Cortex of kidney (tissue), 1 donor: ENCODE data around the gene GSTO2.

Experiments used
- DNase-seq: peaks from one replicate; lab custom pipeline; 2025; lab: John Stamatoyannopoulos, UW

GSTO2 gene

DNA sequence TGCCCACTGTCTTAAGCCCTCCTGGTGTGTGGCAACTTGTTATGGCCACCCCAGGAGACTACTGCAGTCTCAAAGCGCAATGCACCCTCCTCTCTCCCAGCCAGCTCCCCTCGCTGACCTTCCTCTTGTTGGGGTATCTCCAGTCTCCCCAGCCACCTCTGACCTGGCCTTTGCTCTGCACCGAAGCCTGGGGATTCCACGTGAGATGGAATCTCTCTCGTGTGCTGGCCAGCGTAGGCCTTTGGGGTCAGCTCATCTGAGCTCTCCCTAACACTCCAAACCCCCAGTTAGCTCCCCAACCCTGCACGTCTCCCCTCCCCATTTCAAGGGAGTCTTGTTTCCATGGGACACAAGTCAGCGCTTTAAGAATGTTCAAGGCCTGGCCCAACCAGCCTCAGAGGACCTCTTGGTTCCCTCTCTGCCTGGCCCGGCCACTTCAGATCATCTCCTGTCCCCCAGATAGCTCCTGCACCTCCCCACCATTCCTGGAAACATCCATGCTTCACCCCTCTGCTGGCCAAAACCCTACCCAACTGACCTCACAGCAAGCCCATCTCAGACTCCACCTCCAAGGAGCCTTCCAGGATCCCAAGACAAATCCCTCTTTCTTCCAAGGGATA is 58.1 kb downstream of the GSTO2 start:
- DNase-seq = no peak

DNA sequence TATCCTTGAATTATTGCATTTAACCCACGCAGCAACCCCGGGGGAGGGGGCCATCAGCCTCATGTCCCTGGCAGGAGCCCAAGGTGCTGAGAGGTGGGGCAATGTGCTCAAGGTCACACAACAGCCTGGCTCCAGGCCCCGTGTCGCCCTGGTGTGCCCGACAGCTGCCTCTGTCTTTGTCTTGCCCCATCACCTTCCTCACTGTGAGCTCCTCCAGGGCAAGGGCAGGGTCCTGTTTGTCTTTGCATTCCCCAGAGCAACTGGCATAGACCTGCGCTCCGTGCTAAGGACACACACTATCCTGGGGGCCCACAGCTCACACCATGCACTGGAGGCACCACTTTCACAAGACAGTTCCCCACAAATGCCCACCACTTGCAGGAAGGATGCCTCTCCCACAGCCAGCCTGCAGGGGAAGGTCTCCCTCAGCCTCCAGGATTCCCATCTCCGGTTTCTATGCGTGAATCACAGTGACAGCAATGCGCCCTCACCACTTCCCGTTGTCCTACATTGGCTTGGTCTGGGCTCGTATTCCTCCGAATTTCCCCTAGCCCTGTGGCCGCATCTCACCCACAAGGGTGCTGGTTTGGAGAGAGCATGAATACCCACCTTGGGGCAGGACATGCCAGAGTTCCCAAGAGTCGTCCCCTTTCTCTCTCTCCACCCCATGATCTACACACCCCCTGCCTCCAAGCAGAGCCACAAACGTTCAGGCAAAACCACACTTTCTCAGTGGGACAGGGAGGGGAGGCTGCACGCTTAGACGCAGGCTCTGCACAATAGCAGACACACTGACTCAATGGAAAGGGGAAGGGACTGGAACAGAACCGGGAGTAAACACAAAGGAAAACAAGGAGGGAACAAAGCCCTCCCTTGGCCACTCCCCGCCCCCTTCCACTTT is 59.0 kb downstream of the GSTO2 start:
- DNase-seq = no peak

DNA sequence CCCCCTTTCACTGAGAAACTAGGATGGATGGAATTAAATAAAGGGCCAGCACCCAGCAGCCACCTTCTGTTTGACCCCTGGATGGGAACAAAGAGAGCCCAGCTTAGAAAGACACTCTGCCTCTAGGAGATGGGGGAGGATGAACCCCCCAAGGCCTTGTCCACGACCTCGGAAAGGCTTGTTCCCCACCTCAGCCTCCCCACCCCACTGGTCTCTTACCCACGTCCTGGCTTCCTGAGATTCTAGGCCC is 59.6 kb downstream of the GSTO2 start:
- DNase-seq = no peak

DNA sequence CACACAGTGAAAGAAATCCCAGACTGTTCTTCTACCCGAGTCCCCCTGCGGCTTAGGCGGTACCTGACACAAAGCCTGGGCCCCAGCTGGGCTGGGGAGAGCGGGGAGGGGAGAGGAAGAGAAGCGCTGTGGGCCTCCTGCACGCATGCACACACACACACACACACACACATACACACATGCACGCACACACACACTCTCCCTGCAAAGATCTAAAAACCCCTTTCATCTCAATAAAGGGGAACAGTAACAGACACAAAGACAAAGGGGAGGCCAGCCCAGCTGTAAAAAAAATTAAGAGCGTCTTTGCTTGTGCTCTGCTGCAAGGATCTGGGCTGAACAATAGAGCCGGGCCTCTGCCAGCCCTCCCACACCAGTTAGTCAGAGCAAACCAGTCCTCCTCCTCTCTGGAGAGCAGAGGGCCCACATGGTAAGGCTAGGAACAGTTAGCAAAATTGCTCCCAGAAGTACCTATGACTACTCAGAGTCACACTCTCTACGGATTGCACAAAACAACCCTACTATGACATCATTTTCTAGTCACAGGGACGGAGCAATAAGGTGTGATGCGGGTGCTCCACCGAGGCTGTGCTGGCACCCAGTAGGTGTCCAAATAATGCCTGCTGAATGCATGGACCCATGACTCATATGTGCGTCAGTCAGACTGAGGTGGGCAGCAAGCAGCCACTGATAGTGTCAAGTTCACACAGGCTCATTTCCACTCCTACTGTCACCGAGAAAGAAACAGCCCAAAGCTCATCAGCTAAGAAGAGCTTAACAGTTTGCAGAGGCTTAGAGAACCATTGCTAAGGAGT is 60.1 kb downstream of the GSTO2 start:
- no peak for DNase-seq

DNA sequence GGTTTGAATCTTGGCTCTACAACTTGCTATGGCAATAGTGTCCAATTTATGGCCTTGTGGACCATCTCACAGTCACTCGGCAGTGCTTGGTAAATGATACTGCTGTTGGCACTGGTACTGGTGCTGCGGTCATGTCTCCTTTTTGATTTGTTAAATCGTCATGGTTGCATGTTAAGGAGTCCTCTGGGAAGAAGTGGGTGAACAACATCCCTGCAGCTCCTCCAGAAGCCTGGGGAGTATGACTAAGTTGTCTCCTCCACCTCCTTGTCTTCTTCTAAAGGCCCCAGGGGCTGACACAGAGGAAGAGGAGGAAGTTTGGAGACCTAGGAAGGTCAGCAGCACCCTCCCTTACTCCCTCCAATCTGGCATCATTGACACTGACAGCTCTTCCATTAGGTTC is 60.8 kb downstream of the GSTO2 start:
- DNase-seq = no peak

DNA sequence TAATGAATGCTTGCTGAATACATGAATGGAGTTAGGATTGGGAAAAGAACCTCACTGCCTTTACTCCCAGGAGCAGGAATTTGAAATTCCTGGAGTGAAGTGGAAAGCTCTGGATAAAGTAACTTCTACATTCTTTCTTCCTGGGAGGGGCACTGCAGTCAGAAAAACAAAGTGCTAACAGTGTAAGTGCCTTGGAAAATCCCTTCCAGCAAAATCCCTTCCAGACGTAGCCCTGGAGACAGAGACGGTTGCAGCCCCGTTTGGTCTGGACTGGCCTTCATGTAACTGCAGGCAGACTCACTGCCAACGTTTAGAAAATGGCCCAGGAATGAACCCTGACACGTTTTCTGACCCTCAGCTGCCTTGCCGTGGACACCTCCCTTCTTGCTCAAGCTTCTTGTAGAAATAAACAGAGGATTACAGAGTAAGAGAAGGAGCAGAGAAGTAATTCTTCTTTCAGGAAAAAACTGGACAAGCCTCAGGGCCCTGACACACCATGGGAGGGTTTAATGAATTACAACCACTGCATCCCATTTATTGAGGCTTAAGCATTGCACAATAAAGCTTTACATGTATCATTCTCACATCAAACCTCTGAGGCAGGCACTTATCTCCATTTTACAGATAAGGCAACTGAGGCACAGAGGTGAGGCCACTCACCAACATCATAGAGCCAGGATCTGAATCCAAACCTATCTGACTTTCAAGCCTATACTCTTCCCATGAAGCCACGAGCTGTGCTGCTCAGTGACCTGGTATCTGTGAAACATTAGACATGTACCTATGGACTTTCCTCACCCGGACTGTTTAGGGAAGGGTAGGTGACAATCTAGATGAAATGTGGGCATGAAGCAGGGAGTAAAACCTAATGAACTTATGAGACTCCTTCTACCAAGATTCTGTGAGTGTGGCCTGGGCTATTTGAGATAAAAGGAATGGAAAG is 61.5 kb downstream of the GSTO2 start:
- DNase-seq = no peak

DNA sequence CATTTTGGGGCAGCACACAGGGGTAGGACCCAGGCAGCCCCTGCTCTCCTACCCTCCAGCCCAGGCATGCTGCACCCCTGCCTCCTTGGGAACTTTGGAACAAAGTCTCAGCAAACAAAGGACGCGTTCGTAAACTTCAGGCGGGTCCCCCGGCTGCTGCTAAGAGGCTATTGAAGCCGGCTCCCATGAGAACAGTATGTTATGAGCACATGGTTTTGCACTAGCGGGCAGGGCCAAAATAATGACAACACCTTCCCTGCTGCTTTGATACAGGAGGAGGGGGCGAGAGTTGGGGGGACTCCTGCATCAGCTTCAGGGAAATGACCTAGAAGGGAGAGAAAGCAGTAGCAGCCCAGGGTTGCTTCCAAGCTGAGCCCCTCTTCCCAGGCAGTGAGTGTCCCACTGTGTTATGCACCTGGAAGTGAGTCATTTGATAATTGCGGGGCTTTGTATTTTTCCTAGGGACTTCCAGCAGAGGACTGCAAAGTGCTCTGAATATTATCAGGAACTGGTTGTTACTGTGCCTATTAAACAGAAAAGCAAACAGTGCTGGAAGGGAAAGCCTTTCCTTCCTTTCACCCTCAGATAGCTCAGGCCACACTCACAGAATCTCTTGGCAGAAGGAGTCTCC is 62.3 kb downstream of the GSTO2 start:
- DNase-seq = no peak

DNA sequence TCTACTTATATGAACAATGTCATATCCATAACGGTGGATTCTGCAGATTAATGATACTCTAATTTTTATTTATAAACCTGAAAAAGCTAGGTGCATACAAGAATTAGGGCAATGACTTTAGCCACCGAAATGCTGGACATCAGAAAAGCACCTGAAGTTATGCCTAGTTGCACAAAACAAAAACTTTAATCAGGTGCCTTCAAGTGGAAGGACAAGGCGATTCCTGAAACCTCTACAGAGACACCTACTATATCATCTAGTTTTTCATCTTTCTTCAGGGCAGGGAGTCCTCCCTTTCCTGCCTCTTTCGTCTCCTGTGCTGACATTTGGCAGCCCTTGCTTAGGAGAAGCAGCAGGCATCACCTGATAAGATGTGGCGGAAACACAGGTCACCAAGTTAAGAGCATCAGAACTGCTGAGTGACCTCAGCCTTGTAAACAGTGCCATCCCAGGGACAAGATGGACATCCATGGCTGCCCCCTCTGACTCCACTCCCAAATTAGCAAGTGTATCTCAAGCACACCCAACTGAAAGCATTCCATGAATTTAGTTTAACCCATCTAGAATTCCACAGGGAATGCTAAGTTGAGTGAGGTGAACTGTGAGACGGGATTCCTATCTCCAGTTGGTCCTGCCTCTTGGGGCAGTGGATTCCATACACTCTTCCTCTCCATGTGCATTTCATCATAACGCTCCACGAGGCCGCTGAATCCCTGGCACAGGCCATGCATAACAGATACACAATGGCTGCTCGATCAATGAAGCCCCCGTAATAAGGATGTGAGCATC is 63.5 kb downstream of the GSTO2 start:
- DNase-seq = no peak

DNA sequence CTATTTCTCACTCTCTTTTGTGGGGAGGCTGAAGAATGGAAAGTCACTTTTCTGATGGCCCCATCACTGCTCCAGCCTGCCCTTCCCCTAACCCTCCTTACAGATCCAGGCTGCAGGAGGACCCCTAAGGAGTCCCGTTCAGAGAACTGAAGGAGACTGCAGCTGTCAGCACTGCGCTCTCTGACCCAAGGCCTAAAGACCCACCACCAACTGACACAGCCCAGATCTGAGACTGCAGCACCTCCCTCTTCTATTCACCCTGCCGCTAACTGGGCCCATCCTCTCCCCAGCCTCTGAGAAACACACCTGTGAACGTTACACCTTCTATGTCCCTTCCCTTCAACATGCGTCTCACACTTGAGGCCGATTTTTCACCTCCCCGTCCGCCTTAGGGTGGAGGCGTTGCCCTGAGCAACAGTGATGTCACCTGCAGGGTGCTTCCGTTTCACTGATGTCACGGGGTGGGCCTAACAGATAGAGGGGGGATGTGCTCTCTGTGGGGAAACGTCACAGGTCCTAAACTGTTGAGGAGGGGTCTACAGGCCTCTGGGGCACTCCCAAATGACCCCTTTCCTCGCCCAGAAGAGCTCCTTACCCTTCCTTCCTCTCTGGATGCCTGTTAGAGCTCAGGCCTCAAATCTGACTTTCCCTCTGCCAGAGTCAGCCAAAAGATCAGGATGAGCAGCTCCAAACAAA is 64.2 kb downstream of the GSTO2 start:
- DNase-seq = no peak

DNA sequence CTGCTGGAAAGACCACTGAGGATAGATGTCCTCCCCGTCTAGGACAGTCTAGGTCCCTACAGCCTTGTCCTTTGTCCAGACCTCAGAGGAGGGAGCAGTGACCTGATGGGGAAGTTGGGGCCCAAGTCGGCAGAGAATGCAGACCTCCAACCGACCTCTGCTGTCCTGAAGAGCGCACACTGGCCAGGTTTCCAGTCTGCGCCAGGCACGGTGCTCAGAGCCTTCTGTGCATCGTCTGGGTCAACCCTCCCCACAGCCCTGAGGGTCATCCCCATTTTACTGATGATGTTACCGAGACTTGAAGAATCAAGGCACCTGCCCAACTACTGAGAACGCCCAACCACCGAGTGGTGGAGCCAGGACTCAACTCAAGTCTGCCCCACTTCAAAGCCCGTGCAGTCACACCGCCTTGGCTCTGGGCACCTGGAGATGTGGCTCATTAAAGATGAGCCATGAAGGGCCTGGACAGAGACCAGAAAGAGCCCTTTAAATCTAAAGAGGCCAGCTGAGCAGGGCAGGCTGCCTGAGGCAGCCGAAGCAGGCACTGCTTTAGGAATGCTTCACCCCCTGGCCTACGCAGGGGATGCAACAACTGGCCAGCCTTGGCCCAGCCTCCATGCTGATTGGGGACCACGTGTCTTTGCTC is 64.9 kb downstream of the GSTO2 start:
- no peak for DNase-seq

DNA sequence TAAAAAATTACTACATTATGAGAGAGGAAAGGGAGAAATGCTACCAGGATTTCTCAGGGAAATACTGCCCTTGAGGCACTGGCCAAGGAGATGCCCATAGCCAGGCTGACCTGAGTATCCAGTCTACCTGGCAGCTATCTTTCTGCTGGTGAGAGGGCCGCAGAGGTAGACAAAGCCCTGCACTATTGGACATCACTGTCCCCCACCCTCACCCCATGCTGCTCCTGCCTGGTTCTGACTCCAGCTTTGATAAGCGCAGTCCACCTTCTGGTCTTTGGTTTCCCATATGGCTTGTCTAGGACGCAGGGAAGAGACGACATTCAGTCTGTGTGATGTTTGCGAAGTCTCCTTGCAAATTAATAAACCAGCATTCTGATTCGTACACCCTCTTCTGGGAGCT is 65.6 kb downstream of the GSTO2 start:
- DNase-seq = no peak

DNA sequence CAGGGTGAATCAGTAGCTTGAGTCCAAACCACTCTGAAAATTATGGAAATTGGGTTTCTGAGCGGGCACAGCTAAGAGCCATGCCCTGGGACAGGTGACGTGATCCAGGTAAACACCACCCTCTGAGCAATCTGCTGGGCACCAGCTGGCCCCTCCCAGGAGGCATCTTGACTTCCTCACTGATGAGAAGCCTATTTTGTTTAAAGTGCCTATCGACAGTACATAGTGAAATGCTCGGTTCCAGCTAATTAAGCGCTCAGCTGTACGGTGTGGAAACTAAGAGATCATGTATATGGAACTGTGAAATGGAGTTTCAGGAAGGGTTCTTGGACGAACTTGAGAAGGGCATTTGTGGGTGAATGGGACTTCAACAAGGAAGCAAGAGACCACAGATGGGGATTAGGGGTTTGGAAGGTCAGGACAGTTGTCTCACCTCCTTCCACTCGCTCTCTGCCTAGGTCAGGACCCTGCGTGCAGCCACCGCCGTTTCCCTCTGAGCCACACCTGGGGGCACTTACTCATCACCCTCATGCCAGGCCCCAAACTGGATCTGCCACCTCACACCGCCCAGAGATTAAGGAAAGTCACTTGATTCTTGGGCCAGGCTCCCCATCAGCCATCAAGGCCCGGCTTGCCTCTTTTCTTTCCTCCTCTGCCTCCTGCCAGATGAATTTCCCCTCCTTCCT is 66.1 kb downstream of the GSTO2 start:
- no peak for DNase-seq

DNA sequence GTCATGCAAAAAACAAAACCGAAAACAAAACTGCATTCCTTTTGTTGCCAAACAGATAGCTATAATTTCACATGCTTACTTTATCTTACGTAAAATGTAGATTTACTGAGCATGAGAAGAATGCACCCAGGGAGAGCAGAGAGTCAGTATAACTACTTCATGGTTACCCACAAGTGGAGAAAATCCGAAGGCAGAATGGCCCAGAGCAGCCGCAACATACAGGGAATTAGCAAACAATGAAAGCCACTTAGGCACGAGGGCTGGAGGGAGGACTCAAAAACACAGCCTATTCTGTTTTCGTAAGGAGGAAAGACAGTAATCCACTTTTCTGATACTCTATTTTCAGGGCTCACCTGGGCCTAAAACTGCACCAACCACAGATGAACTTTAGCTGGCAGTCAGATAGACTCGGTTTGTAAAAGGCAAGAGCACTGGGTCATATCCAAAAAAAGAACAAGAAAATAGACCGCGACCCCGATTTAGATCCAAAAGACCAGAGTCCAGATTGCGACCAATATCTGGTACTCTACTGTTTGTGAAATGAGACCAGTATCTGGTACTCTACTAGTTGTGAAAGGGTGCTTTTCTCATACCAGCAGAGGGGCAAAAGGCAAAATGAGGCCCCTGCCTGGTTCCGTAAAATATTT is 68.0 kb downstream of the GSTO2 start:
- DNase-seq = no peak

DNA sequence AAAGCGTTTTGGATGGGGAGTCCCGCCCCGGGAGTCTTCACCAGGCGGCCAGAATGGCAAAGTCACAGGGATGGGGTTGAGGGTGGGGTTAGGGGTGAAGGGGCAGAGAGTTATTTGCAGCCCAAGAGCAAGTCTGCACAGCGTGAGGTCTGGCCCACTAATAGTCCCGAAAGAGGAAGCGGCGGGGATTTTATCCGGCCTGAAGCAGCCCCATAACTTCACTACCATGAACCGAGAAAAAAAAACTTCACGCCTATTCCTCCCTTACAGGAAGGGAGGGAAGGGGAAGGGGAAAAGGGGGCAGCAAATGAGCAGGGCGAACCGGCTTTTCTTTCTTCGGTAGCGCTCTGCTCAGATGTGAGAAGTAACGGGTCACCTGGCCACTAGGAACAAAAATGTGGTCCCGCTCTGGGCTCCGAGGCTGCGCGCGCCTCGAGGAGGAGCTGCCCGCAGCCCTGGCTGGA is 68.6 kb downstream of the GSTO2 start:
- DNase-seq = no peak

DNA sequence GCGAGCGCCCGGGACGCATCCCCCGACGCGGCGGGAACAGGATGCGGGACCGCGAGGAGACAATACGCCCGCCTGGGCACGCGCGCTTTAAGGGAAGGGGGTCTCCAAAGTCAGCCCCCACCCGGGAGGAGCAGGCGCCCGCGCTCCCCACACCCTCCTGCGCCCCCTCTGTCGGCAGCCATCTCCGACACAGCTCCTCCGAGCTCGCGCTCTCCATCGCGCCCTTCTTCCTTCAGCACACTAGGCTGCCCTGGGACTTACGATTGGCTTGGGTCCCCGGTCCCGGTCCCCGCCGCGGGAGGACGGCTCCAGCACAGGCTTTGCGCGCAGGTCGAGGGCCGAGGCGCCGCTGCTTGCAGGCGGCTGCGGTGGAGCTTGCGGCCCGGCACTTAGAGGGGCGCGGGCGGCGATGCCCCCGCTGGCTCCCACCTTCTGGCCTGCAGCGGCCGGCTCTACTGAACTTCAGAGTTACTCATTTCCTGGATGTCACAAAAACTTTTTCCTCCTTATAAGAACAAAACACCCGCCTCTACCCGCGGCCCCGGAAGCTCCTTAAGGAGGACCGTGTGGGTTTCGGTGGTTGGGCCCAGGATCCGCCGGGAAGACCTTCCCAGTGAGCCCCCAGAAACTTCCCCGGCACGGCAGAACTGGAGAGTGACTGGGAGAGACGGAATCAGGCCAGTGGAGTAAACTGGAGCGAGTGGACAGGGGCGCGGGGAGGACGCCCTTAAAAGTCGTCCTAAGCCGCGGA is 69.2 kb downstream of the GSTO2 start, which contains the start of gene ITPRIP:
Gene ITPRIP, minus strand, starts transcription at position 481 of the 751 bp plus-strand sequence. CDS start 22,414 bp downstream, outside the sequence.
- no peak for DNase-seq

DNA sequence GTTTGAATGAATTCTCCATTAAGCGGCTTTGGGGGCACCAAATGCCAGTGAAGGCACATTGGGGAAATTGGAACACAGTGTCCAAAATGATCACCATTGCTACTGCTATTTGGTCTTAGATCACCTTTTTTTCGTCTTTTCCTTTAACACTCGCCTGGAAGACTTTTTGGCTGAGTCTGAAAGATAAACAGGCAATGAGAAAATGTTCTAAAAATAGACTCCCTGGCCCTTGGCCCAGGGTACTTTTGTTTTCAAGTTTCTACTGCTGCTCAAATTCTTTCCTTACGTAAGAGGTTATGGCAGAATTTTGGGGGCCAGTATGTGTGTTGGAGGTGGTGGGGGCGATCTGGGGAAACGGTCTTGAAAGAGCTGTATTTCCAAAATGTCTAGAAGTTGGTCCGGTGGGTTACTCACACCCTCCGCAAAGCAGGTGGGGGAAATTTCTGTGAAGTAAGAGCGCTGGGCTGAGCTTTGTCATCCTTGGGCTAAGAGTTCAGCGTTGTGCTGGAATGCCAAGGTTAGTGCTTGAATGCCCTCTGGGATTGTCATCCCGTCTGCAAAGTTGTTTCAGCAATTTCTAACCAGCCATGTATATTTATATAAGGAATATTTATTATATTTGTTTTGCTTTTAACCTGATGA is 70.6 kb downstream of the GSTO2 start:
- DNase-seq = no peak

DNA sequence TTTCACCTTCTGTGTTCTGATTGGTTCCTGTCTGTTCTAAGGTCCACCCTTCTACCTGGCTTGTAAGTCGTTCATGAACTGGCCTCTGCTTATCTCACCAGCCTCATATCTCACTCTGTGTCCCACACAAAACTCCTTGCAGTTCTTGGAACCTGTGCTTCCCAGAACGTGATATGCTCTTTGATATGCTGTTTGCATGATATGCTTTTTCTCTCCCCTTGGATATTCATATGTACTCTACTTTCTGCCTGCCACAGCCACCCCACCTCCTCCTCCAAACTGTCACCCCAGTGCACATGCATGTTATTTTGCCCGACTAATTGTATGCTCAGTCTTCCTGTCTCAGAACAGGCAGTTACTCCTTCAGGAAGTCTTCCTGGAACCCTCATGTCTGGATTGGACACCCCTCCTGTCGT is 71.1 kb downstream of the GSTO2 start:
- no peak for DNase-seq
